WTC11 (cell line): ENCODE results near the gene LINC00305. TPM values are rescaled to one million over a fixed set of nuclear protein-coding genes. Genes with fewer than 3 reads are reported as not detected.

Experiments used
- ATAC-seq: fragments of 200-7000 bp; cut with Tn5 transposase; 2 replicates; pipeline ENCODE4 v1.10.0; 2021; ENCODE audit warnings: mild to moderate bottlenecking, moderate library complexity
- CTCF ChIA-PET: fragments of 300-600 bp; sonication (Branson Sonifier 250); formaldehyde crosslinking; loops from one replicate; lab custom pipeline; 2021; ENCODE audit warnings: antibody characterized with exemption; lab: Charles Lee
- POLR2A ChIA-PET: fragments of 350-600 bp; sonication (Branson Sonifier 250); formaldehyde crosslinking; loops from one replicate; lab custom pipeline; 2021; ENCODE audit warnings: antibody characterized with exemption; lab: Charles Lee
- DNase-seq: peaks from one replicate; pipeline ENCODE4 v3.0.0; 2021; ENCODE audit warnings: low spot score
- H3K27ac Mint-ChIP-seq: 2 replicates; pipeline ENCODE4 v1.8.0; 2021; ENCODE audit warnings: mixed read lengths
- H3K27me3 Mint-ChIP-seq: 2 replicates; pipeline ENCODE4 v1.8.0; 2021; ENCODE audit warnings: low read depth, mild to moderate bottlenecking, moderate library complexity, mixed read lengths
- H3K36me3 Mint-ChIP-seq: 2 replicates; pipeline ENCODE4 v1.8.0; 2021; ENCODE audit warnings: mixed read lengths
- H3K4me1 Mint-ChIP-seq: 2 replicates; pipeline ENCODE4 v1.8.0; 2022; ENCODE audit warnings: mixed read lengths
- H3K4me3 Mint-ChIP-seq: 2 replicates; pipeline ENCODE4 v1.8.0; 2021; ENCODE audit warnings: mild to moderate bottlenecking, moderate library complexity, mixed read lengths
- H3K9me3 Mint-ChIP-seq: 2 replicates; pipeline ENCODE4 v1.8.0; 2021; ENCODE audit warnings: mixed read lengths
- CDX4 ChIP-seq: fragments of 250-450 bp; sonication (Bioruptor Pico); IDR thresholded peaks from 2 replicates; pipeline ENCODE4 v1.9.0; 2021; ENCODE audit warnings: moderate library complexity, mild to moderate bottlenecking, inconsistent platforms, borderline replicate concordance
- CREM ChIP-seq: sonication (generic); formaldehyde crosslinking; IDR thresholded peaks from 2 replicates; pipeline ENCODE4 v1.8.1; 2022; ENCODE audit warnings: mild to moderate bottlenecking, missing genetic modification reagents, moderate library complexity
- CTCF ChIP-seq: fragments of 200-600 bp; IDR thresholded peaks from 2 replicates; pipeline ENCODE4 v1.8.0; 2022; ENCODE audit warnings: antibody characterized with exemption
- ELF4 ChIP-seq: sonication (generic); formaldehyde crosslinking; IDR thresholded peaks from 2 replicates; pipeline ENCODE4 v1.8.1; 2022; ENCODE audit warnings: low read depth, mild to moderate bottlenecking, moderate library complexity, missing genetic modification reagents
- EMX1 ChIP-seq: fragments of 250-450 bp; sonication (Bioruptor Pico); IDR thresholded peaks from 2 replicates; pipeline ENCODE4 v1.8.0; 2021; ENCODE audit warnings: mild to moderate bottlenecking
- GRHL2 ChIP-seq: fragments of 250-450 bp; sonication (Bioruptor Pico); IDR thresholded peaks from 2 replicates; pipeline ENCODE4 v1.8.0; 2022; ENCODE audit warnings: mild to moderate bottlenecking, moderate library complexity; ENCODE audit not compliant: insufficient replicate concordance, severe bottlenecking
- MAX ChIP-seq: sonication (generic); formaldehyde crosslinking; IDR thresholded peaks from 2 replicates; pipeline ENCODE4 v1.8.0; 2022; ENCODE audit warnings: mild to moderate bottlenecking, missing genetic modification reagents
- NFATC4 ChIP-seq: fragments of 250-450 bp; sonication (Bioruptor Pico); IDR thresholded peaks from 2 replicates; pipeline ENCODE4 v1.9.0; 2021; ENCODE audit warnings: mild to moderate bottlenecking
- OVOL2 ChIP-seq: fragments of 250-450 bp; sonication (Bioruptor Pico); IDR thresholded peaks from 2 replicates; pipeline ENCODE4 v1.9.0; 2021; ENCODE audit warnings: mild to moderate bottlenecking, borderline replicate concordance
- PRRX2 ChIP-seq: fragments of 250-450 bp; sonication (Bioruptor Pico); IDR thresholded peaks from 2 replicates; pipeline ENCODE4 v1.8.0; 2021; ENCODE audit warnings: mild to moderate bottlenecking
- TEAD1 ChIP-seq: sonication (generic); formaldehyde crosslinking; IDR thresholded peaks from 2 replicates; pipeline ENCODE4 v1.8.0; 2022; ENCODE audit warnings: mild to moderate bottlenecking, missing genetic modification reagents
- TEAD4 ChIP-seq: sonication (generic); formaldehyde crosslinking; IDR thresholded peaks from 2 replicates; pipeline ENCODE4 v1.8.0; 2022; ENCODE audit warnings: mild to moderate bottlenecking, missing genetic modification reagents
- TP53 ChIP-seq: sonication (generic); formaldehyde crosslinking; IDR thresholded peaks from 2 replicates; pipeline ENCODE4 v1.8.1; 2023; ENCODE audit warnings: mild to moderate bottlenecking, missing genetic modification reagents
- ZNF219 ChIP-seq: sonication (generic); formaldehyde crosslinking; IDR thresholded peaks from 2 replicates; pipeline ENCODE4 v1.8.0; 2023; ENCODE audit warnings: missing genetic modification reagents, mild to moderate bottlenecking, borderline replicate concordance
- ZNF416 ChIP-seq: fragments of 250-450 bp; sonication (Bioruptor Pico); IDR thresholded peaks from 2 replicates; pipeline ENCODE4 v1.9.0; 2021; ENCODE audit warnings: mild to moderate bottlenecking, inconsistent platforms
- total RNA-seq: library from RNA; stranded (reverse); gene quantifications from 3 replicates; pipeline ENCODE4 v1.2.3, GENCODE V29; 2021
- TF ChIP-seq, protein P1 (sequence below): sonication (generic); formaldehyde crosslinking; IDR thresholded peaks from 2 replicates; pipeline ENCODE4 v1.8.0; 2022; ENCODE audit warnings: mild to moderate bottlenecking, missing genetic modification reagents
- TF ChIP-seq, protein P2 (sequence below): sonication (generic); formaldehyde crosslinking; IDR thresholded peaks from 2 replicates; pipeline ENCODE4 v1.8.1; 2022; ENCODE audit warnings: mild to moderate bottlenecking, missing genetic modification reagents, moderate library complexity, borderline replicate concordance
- TF ChIP-seq, protein P3 (sequence below): sonication (generic); formaldehyde crosslinking; IDR thresholded peaks from 2 replicates; pipeline ENCODE4 v1.8.1; 2023; ENCODE audit warnings: mild to moderate bottlenecking, missing genetic modification reagents, moderate library complexity
- TF ChIP-seq, protein P4 (sequence below): sonication (generic); formaldehyde crosslinking; conservative IDR thresholded peaks from 2 replicates; pipeline ENCODE4 v1.8.1; 2022; ENCODE audit warnings: mild to moderate bottlenecking, missing genetic modification reagents

Gene LINC00305
- total RNA-seq, 1 experiment from 2014 or later: not detected

GRCh38 chr18:64110692-64111480 is 38.0 kb downstream of the LINC00305 start:
- POLR2A ChIA-PET: no interaction called here

More at GRCh38 chr18:64110692-64111480, 38.0 kb downstream of the LINC00305 start:
- no peak overlapping the region for H3K4me3 Mint-ChIP-seq
- peaks cover 23% of the 10 kb centered on the region for H3K9me3 Mint-ChIP-seq
- DNase-seq (no peak), ATAC-seq (no peak)
- 0 out of 2 replicates have a peak, but pooled peaks cover 3% of the 10 kb centered on the region for H3K36me3 Mint-ChIP-seq
- CTCF ChIA-PET: no interaction called here
- H3K27ac Mint-ChIP-seq: no peak overlapping the region
- TF ChIP-seq TEAD1 (CRISPR knock-in tag) (no peak), EMX1 (CRISPR knock-in tag) (no peak), PRRX2 (no peak), GRHL2 (no peak), MAX (CRISPR knock-in tag) (no peak), OVOL2 (CRISPR knock-in tag) (no peak), CDX4 (CRISPR knock-in tag) (no peak), ZNF219 (CRISPR knock-in tag) (no peak), CREM (CRISPR knock-in tag) (no peak), TP53 (CRISPR knock-in tag) (no peak), ZNF416 (CRISPR knock-in tag) (no peak), TEAD4 (CRISPR knock-in tag) (no peak), CTCF (no peak), ELF4 (no peak), NFATC4 (CRISPR knock-in tag) (no peak)
- TF ChIP-seq, protein P1, sequence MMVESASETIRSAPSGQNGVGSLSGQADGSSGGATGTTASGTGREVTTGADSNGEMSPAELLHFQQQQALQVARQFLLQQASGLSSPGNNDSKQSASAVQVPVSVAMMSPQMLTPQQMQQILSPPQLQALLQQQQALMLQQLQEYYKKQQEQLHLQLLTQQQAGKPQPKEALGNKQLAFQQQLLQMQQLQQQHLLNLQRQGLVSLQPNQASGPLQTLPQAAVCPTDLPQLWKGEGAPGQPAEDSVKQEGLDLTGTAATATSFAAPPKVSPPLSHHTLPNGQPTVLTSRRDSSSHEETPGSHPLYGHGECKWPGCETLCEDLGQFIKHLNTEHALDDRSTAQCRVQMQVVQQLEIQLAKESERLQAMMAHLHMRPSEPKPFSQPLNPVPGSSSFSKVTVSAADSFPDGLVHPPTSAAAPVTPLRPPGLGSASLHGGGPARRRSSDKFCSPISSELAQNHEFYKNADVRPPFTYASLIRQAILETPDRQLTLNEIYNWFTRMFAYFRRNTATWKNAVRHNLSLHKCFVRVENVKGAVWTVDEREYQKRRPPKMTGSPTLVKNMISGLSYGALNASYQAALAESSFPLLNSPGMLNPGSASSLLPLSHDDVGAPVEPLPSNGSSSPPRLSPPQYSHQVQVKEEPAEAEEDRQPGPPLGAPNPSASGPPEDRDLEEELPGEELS (CRISPR knock-in tag): no peak
- TF ChIP-seq, protein P2, sequence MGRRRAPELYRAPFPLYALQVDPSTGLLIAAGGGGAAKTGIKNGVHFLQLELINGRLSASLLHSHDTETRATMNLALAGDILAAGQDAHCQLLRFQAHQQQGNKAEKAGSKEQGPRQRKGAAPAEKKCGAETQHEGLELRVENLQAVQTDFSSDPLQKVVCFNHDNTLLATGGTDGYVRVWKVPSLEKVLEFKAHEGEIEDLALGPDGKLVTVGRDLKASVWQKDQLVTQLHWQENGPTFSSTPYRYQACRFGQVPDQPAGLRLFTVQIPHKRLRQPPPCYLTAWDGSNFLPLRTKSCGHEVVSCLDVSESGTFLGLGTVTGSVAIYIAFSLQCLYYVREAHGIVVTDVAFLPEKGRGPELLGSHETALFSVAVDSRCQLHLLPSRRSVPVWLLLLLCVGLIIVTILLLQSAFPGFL (CRISPR knock-in tag): no peak
- TF ChIP-seq, protein P3, sequence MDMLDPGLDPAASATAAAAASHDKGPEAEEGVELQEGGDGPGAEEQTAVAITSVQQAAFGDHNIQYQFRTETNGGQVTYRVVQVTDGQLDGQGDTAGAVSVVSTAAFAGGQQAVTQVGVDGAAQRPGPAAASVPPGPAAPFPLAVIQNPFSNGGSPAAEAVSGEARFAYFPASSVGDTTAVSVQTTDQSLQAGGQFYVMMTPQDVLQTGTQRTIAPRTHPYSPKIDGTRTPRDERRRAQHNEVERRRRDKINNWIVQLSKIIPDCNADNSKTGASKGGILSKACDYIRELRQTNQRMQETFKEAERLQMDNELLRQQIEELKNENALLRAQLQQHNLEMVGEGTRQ (CRISPR knock-in tag): no peak
- TF ChIP-seq, protein P4, sequence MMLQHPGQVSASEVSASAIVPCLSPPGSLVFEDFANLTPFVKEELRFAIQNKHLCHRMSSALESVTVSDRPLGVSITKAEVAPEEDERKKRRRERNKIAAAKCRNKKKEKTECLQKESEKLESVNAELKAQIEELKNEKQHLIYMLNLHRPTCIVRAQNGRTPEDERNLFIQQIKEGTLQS (CRISPR knock-in tag): no peak
- peaks cover 26% of the 10 kb centered on the region for H3K4me1 Mint-ChIP-seq
- H3K27me3 Mint-ChIP-seq: no peaks in the 10 kb centered on the region
